ENCODE results near the gene NKIRAS1. TPM values are rescaled to one million over a fixed set of nuclear protein-coding genes. Genes with fewer than 3 reads are reported as not detected.
A peak's percentile ranks its signal among the peaks of the same experiment; 100 is the strongest.

The NKIRAS1 gene
- total RNA-seq, 2 experiments from 2014 or later, result 3.2 to 3.8 TPM

DNA sequence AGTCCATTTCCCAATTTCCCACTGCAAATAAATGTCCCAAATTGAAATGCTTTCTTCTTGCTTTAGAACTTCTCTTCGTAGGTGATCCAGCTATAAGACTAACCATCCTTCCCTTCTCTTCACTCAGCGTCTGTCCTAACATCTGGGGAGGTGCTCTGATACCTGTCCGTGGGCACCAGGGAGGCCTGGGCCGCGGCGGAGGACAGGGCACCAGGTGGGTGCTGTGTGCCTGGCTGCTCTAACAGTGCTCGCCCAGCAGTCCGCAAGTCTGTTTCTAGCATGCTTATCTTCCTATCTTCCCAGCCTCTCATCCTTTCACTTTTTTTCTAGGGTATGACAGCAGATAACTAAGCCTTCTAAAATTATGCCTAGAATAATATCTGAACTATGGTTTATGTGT lies 37.3 kb downstream of the NKIRAS1 start:
- Mint-ChIP-seq H3K4me1 (ENCODE audit: low read depth) (peaks cover 69% of the 10 kb centered on the region), H3K9me3 (no peaks in the 10 kb centered on the region), H3K4me3 (no peak overlapping the region), H3K36me3 (ENCODE audit: low read depth) (peaks cover 11% of the 10 kb centered on the region), H3K27me3 (no peaks in the 10 kb centered on the region), H3K27ac (peak overlapping the region; percentile 8)
- intact Hi-C loops (cut with DNase I, micrococcal nuclease), result no loop called here
- no peaks in the 10 kb centered on the region for H3K27me3 ChIP-seq (ENCODE audit: control insufficient read depth in 1 of 2, insufficient read depth in 2 of 2, low read length in 2 of 2)
- no peak overlapping the region for H3K27ac ChIP-seq (ENCODE audit: low read depth in 1 of 2, low read length in 2 of 2)
- H3K9me3 ChIP-seq (ENCODE audit: control insufficient read depth in 1 of 2, insufficient read depth in 1 of 2, low read length in 2 of 2), result no peaks in the 10 kb centered on the region
- CTCF ChIA-PET, result no interaction called here
- ATAC-seq (ENCODE audit: poor library complexity), result no peak
- DNase-seq, result no peak
- no peak overlapping the region for H3K4me3 ChIP-seq (ENCODE audit: low read length)
- POLR2A ChIA-PET, result interaction anchor here (0.6 kb wide), 1 partner anchor 28 kb away, joined by 3 read pairs; no protein-coding TSS in a partner anchor
- peaks cover 6% of the 10 kb centered on the region for H3K36me3 ChIP-seq (ENCODE audit: insufficient read depth, low read length)
- no peak for TF ChIP-seq CTCF (IDR thresholded peaks at IDR 0.05)
- H3K4me1 ChIP-seq (ENCODE audit: insufficient read depth, low read length), result no peaks in the 10 kb centered on the region

DNA sequence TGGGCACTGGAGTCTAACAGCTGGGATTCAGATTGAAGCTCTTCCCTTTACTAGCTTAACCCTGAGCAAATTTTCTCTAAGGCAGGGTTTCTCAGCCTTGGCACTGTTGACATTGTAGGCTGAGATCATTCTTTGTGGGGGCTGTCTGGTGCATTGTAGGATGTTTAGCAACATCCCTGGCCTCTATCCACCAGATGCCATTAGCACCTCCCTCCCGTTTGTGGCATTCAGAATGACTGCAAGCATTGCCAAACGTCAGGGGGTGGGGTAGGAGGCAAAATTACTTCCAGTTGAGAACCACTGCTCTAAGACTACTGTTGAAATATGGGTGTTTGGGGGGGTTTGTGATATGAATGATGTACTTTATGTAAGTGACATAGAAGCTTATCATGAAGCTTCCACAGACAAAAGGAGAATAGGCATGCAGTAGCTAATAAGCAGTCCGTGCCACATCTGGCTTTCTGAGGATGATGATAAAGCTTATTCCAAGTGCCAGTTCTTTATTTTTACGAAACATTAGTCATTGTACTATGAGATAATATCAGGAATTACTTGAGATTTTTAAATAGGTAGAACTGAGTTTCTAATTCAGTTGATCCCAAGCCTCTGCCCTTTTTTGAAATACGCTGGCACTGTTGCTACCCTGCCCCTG lies 39.3 kb downstream of the NKIRAS1 start:
- no peak overlapping the region for H3K27ac Mint-ChIP-seq
- peaks cover 82% of the 10 kb centered on the region for H3K4me1 Mint-ChIP-seq (ENCODE audit: low read depth)
- POLR2A ChIA-PET, result no interaction called here

DNA sequence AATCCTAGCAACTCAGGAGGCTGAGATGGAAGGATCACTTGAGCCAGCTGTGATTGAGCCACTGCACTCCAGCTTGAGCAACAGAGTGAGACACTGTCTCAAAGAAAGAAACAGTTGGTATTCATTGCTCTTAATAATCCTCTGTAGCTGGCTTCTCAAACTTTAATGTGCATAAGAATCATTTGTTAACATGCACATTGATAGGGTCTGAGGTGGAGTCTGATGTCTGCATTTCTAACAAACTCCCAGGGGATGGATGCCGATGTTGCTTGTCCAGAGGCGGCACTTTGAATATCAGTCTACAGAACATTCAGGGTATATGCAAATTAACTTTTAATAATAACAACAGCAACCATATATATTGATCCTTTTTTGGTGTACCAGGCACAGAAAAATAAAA lies 39.9 kb downstream of the NKIRAS1 start:
- Histone ChIP-seq H3K27me3 (ENCODE audit: control insufficient read depth in 1 of 2, insufficient read depth in 2 of 2, low read length in 2 of 2) (no peaks in the 10 kb centered on the region), H3K4me3 (ENCODE audit: low read length) (no peak overlapping the region), H3K36me3 (ENCODE audit: insufficient read depth, low read length) (peaks cover 6% of the 10 kb centered on the region), H3K9me3 (ENCODE audit: control insufficient read depth in 1 of 2, insufficient read depth in 1 of 2, low read length in 2 of 2) (no peaks in the 10 kb centered on the region), H3K4me1 (ENCODE audit: insufficient read depth, low read length) (no peaks in the 10 kb centered on the region), H3K27ac (ENCODE audit: low read depth in 1 of 2, low read length in 2 of 2) (no peak overlapping the region)
- no peak overlapping the region for H3K27ac Mint-ChIP-seq
- ATAC-seq (ENCODE audit: poor library complexity), result no peak
- POLR2A ChIA-PET, result no interaction called here
- CTCF ChIA-PET, result no interaction called here
- no peak for TF ChIP-seq CTCF (IDR thresholded peaks at IDR 0.05)
- peaks cover 7% of the 10 kb centered on the region for H3K36me3 Mint-ChIP-seq (ENCODE audit: low read depth)
- no peak overlapping the region for H3K4me3 Mint-ChIP-seq
- peaks cover 79% of the 10 kb centered on the region for H3K4me1 Mint-ChIP-seq (ENCODE audit: low read depth)
- no peaks in the 10 kb centered on the region for H3K27me3 Mint-ChIP-seq
- no peaks in the 10 kb centered on the region for H3K9me3 Mint-ChIP-seq
- DNase-seq, result no peak
- intact Hi-C loops (cut with DNase I, micrococcal nuclease), result no loop called here

More for the DNA sequence above, 39.3 kb downstream of the NKIRAS1 start:
- H3K27me3 ChIP-seq (ENCODE audit: control insufficient read depth in 1 of 2, insufficient read depth in 2 of 2, low read length in 2 of 2), result no peaks in the 10 kb centered on the region
- CTCF ChIA-PET, result no interaction called here
- no peaks in the 10 kb centered on the region for H3K27me3 Mint-ChIP-seq
- ATAC-seq (ENCODE audit: poor library complexity) (no peak), DNase-seq (no peak)
- H3K36me3 ChIP-seq (ENCODE audit: insufficient read depth, low read length), result peaks cover 6% of the 10 kb centered on the region
- intact Hi-C loops (cut with DNase I, micrococcal nuclease), result no loop called here
- H3K36me3 Mint-ChIP-seq (ENCODE audit: low read depth), result peaks cover 11% of the 10 kb centered on the region
- no peak overlapping the region for H3K27ac ChIP-seq (ENCODE audit: low read depth in 1 of 2, low read length in 2 of 2)
- no peaks in the 10 kb centered on the region for H3K9me3 ChIP-seq (ENCODE audit: control insufficient read depth in 1 of 2, insufficient read depth in 1 of 2, low read length in 2 of 2)
- H3K4me3 ChIP-seq (ENCODE audit: low read length), result no peak overlapping the region
- no peak overlapping the region for H3K4me3 Mint-ChIP-seq
- H3K4me1 ChIP-seq (ENCODE audit: insufficient read depth, low read length), result no peaks in the 10 kb centered on the region
- no peaks in the 10 kb centered on the region for H3K9me3 Mint-ChIP-seq
- no peak for TF ChIP-seq CTCF (IDR thresholded peaks at IDR 0.05)
